Stimulated activated CD4-positive, alpha-beta T cell treated with anti-CD3 and anti-CD28 coated beads, Interleukin-4, amount 100 ng/mL, for 4 hours (primary cell): ENCODE data around the gene DDX19B.

ENCODE experiments used
- DNase-seq, 2 experiments: peaks; one replicate each; pipeline ENCODE4 v3.0.0-alpha.2; 2020

The DDX19B gene

GRCh38 chr16:70364399-70364798 is 65.4 kb downstream of the DDX19B start:
- no peak for DNase-seq

GRCh38 chr16:70370145-70370544 is 71.2 kb downstream of the DDX19B start:
- peak in 1 of 2 experiments; percentile 28 for DNase-seq

- DNase-seq = no peak
Measured at GRCh38 chr16:70370924-70371323, 71.9 kb downstream of the DDX19B start.

DNA sequence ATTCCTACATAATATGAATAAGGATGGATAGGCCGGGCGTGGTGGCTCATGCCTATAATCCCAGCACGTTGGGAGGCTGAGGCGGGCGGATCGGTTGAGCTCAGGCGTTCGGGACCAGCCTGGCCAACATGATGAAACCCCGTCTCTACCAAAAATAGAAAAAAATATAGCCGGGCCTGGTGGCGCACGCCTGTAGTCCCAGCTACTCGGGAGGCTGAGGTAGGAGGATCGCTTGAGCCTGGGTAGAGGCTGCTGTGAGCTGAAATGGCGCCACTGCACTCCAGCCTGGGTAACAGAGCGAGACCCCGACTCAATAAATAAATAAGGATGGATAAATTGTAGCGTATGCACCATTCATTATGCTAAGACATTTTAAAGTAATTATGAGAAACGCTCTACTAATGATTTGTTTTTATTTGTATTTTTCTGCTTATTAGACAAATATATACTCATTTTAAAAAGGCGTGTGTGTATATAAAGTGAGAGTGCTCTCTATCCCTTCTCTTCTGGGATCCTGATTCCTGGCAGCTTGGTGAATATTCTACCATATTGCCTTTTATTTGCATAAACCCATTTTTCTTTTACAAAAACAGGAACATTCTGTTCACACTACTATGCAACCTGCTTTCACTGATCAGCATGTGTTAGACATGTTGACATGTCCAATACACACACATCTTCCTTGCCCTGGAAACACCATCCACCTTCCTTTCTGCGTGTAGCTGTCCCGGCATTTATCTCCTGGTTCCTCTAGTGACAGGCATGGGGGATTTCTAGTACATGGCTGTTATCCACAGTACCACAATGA is 74.1 kb downstream of the DDX19B start:
- DNase-seq = no peak

GRCh38 chr16:70374213-70374612 is 75.2 kb downstream of the DDX19B start:
- DNase-seq = no peak

DNA sequence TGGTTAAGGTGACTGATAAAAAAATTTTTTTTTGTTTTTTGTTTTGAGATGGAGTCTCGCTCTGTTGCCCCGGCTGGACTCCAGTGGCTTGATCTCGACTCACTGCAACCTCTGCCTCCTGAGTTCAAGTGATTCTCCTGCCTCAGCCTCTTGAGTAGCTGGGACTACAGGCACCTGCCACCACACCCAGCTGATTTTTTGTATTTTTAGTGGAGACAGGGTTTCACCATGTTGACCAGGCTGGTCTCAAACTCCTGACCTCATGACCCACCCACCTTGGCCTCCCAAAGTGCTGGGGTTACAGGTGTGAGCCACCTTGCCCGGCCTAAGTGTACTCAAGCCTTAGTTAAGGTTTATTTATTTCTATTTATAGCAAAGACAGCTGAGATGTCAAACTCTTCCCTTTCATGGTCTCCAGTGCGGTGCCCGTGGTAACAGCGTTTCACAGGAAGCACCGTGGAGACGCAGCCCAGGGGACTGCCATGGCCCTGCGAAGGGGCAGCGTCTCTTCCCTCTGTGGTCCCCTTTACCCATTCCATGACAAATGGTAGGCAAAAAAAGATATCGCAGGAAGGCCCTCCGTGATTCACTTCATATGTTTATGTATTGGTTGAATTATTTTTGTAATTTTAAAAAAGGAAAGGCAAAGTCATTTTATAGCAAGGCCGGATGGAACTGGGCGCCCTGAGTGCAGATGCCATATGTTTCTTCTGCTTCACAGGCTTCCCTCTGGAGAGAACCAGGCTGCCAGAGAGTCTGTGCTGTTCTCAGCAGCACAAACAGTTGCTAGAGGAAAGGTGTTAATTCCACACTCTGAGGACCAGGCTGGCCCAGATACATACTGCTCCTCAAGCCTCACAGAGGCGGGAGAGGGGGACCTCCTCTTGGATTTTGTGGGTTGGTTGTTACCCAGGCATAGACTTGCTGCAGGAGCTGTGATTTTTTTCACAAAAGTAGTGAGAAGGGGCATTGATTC is 76.9 kb downstream of the DDX19B start:
- DNase-seq = no peak

DNA sequence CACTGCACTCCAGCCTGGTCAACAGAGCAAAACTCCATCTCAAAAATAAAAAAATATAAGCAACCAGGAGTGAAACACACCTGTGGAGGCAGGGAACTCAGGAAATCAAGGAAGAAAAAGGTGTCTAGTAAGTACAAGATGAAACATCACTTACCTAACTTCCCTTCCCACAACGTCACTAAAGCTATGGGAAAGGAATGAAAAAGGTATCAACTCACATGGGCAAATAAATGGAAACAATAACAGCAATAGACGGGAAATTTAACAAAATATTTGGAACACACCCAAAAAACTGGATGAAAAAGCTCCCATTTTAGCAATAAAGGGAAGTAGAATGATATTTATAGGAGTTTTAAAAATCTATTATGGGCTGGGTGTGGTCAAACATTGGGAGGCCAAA is 78.8 kb downstream of the DDX19B start:
- DNase-seq = no peak

GRCh38 chr16:70378869-70379493 is 80.0 kb downstream of the DDX19B start:
- DNase-seq = no peak

- peak; percentile 73 to 82 for DNase-seq
Measured at GRCh38 chr16:70380248-70380918, 81.4 kb downstream of the DDX19B start.

DNA sequence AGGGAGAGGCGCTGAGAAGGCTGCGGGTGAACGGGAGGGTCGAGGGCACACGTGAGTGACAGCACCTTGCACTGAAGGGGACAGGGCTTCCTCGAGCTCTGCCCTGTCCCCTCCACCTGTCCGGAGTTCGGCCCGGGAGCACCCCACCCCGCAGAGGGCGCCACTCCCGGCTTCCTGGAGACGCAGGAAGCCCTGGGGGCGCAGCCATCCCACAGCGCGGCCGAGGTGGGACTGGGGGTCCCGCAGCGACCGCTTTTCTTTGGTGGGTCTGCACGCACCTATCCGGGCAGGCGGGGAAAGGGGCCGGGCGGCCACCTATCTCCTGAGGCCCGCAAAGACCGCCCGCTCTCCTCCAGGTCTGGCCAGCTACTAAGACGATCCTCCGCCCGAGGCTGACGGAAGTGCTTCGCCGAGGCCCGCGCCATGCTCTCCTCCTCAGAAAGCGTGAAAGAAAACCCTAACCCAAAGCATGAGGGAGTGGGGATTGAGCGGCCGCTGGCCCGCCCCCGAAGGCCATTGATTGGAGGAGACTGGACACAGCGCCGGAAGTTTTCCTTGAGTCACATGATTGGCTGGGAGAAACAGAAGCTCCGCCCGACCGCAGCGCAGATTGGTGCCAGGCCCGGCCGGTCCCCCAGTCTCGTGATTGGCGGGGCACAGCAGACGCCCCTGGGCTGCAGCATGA is 82.1 kb downstream of the DDX19B start:
- DNase-seq = peak; percentile 92 to 95

GRCh38 chr16:70381604-70382342 is 82.8 kb downstream of the DDX19B start:
- DNase-seq = no peak

DNA sequence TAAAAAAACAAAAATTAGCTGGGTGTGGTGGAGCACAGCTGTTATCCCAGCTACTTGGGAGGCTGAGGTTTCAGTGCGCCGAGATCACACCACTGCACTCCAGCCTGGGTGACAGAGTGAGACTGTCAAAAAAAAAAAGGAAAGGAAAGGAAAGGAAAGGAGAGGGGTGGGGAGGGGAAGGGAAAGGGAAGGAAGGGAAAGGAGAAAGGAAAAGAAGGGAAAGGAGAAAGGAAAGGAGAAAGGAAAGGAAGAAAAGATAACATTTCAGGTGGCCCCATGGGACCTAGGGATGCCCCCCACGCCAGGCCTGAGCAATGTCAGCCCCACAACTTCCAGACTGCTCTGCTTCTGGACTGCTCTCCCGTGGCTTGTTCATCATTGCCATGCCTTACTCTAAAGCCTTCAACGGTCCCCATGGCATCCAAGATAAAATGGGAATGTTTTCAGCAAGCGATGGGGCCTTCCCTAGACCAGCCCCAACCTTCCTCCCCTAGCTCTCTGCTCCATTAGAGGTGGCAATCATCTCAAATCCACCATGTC is 84.5 kb downstream of the DDX19B start:
- DNase-seq = no peak
